Mesothelial cell of epicardium (in vitro differentiated cells): ENCODE data around the gene DPF1. TPM values are rescaled to one million over a fixed set of nuclear protein-coding genes. Genes with fewer than 3 reads are reported as not detected.

Experiments
- DNase-seq, 2 experiments: peaks; one replicate each; pipeline ENCODE4 v3.0.0; 2021; ENCODE audit warnings: low spot score in 2 of 2; ENCODE audit not compliant: unreplicated experiment in 2 of 2
- H3K27ac Mint-ChIP-seq: 2 replicates; pipeline ENCODE4 v1.8.0; 2021; ENCODE audit warnings: mixed read lengths
- H3K27me3 Mint-ChIP-seq: 2 replicates; pipeline ENCODE4 v1.8.0; 2021; ENCODE audit warnings: low read depth, mixed read lengths
- H3K36me3 Mint-ChIP-seq: 2 replicates; pipeline ENCODE4 v1.8.0; 2021; ENCODE audit warnings: mixed read lengths
- H3K4me1 Mint-ChIP-seq: 2 replicates; pipeline ENCODE4 v1.8.0; 2021; ENCODE audit warnings: mixed read lengths
- H3K4me3 Mint-ChIP-seq: 2 replicates; pipeline ENCODE4 v1.8.0; 2021; ENCODE audit warnings: mild to moderate bottlenecking, moderate library complexity, mixed read lengths
- H3K9me3 Mint-ChIP-seq: 2 replicates; pipeline ENCODE4 v1.8.0; 2021; ENCODE audit warnings: mixed read lengths
- total RNA-seq: library from RNA; stranded (reverse); gene quantifications from 3 replicates; pipeline ENCODE4 v1.2.1, GENCODE V29; 2021
- TF ChIP-seq, protein P1 (sequence below): fragments of 200-600 bp; sonication (generic); IDR thresholded peaks from one replicate; pipeline ENCODE4 v1.5.0; 2021; ENCODE audit warnings: antibody characterized with exemption; ENCODE audit not compliant: unreplicated experiment

Gene DPF1
- total RNA-seq, 1 donor from 2014 or later, result 3.9 TPM

DNA sequence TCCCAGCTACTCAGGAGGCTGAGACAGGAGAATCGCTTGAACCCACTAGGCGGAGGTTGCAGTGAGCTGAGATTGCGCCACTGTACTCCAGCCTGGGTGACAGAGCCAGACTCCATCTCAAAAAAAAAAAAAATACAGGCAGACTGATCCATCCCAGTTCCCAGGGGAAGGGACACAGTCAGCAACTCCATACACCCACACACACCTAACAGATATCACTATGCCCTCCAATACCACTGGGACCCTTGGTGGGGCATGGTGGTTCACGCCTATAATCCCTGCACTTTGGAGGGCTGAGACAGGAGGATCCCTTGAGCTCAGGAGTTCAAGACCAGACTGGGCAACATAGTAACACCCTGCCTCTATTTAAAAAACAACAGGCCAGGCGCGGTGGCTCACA is 2.6 kb downstream of the DPF1 start:
- no peak overlapping the region for H3K27ac Mint-ChIP-seq
- TF ChIP-seq, protein P1, sequence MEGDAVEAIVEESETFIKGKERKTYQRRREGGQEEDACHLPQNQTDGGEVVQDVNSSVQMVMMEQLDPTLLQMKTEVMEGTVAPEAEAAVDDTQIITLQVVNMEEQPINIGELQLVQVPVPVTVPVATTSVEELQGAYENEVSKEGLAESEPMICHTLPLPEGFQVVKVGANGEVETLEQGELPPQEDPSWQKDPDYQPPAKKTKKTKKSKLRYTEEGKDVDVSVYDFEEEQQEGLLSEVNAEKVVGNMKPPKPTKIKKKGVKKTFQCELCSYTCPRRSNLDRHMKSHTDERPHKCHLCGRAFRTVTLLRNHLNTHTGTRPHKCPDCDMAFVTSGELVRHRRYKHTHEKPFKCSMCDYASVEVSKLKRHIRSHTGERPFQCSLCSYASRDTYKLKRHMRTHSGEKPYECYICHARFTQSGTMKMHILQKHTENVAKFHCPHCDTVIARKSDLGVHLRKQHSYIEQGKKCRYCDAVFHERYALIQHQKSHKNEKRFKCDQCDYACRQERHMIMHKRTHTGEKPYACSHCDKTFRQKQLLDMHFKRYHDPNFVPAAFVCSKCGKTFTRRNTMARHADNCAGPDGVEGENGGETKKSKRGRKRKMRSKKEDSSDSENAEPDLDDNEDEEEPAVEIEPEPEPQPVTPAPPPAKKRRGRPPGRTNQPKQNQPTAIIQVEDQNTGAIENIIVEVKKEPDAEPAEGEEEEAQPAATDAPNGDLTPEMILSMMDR, result no peak
- peaks cover 8% of the 10 kb centered on the region for H3K4me1 Mint-ChIP-seq
- no peaks in the 10 kb centered on the region for H3K36me3 Mint-ChIP-seq
- H3K9me3 Mint-ChIP-seq, result no peaks in the 10 kb centered on the region
- peaks cover 8% of the 10 kb centered on the region for H3K27me3 Mint-ChIP-seq
- H3K4me3 Mint-ChIP-seq, result no peak overlapping the region
- DNase-seq, result no peak

DNA sequence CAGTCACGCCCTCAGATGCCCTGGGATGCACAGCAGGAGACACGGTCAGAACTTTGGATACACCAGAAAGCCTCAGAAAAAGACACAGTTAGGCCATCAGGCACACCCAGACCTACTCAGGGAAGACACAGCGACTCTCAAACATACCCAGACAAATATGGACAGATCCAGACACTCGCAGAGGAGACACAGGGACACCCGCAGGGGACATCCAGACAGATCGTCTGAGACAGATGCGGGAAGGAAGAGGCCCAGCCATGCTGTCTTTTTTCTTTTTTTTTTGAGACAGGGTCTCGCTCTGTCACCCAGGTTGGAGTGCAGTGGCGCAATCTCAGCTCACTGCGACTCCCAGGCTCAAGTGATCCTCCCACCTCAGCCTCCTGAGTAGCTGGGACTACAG is 4.8 kb downstream of the DPF1 start:
- peaks cover 4% of the 10 kb centered on the region for H3K4me1 Mint-ChIP-seq
- H3K27ac Mint-ChIP-seq, result no peak overlapping the region
- H3K27me3 Mint-ChIP-seq, result peaks cover under 1% of the 10 kb centered on the region
- DNase-seq, result no peak
- no peak overlapping the region for H3K4me3 Mint-ChIP-seq
- no peaks in the 10 kb centered on the region for H3K36me3 Mint-ChIP-seq
- H3K9me3 Mint-ChIP-seq, result no peaks in the 10 kb centered on the region
- TF ChIP-seq, protein P1, result no peak

DNA sequence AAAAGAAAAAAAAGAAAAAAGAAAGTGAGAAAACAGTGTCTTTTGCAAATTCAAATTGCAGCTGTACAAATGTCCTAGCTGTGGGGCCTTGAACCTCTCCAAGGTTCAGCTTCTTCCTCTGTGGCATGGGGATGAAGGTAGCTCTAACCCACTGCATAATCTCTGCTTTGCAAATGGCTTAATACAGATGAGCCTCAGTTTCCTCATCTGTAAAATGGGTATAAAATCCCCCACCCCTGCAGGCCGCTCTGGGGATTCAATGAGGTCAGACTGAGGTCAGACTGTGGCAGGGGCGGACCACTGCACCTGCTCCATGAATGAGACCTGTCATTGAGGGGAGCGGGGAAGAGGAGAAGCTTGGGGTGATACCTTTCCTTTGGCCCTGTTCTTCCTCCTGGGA is 5.8 kb downstream of the DPF1 start:
- peaks cover under 1% of the 10 kb centered on the region for H3K4me1 Mint-ChIP-seq
- no peak overlapping the region for H3K4me3 Mint-ChIP-seq
- H3K27me3 Mint-ChIP-seq, result no peaks in the 10 kb centered on the region
- TF ChIP-seq, protein P1, result no peak
- H3K9me3 Mint-ChIP-seq, result no peaks in the 10 kb centered on the region
- no peaks in the 10 kb centered on the region for H3K36me3 Mint-ChIP-seq
- DNase-seq, result no peak
- no peak overlapping the region for H3K27ac Mint-ChIP-seq

DNA sequence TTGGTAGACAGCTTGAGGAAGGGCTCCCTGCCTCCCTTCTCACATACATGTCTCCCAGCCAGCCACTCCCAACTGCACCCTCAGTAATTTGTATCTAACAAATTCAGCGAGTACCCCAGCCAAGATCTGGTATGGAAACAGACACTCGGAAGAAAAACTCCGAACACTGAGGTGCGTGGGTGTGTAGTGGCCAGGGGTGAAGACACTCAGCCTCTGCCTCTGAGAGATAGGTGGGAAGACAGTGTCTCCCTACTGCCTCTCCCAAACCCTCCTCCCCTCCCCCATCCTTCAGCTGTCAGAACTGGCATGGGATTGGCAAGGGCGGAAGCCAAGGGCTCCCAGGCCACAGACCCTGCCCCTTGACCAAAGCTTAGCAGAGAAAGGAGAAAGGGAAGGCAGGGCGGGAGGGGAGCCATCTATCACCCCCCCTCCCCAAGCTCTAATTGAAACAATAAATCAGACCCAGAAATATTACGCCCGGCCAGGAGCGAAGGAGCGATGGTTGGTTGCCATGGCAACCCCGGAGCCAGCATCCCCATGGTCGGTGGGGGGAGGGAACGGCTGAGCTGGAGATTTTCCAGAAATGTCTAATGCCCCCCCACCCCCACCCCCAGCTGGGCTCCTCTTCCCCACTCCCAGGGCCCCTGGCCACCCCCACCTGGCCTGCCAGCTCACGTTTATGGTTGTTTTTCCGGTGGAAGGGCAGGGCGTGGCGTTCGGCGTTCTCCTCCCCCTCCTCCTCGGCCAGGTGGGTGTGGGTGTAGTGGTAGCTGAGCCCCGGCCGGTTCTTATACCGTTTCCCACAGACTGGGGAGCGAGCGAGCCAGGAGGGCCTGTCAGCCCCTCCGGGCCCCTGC is 7.0 kb downstream of the DPF1 start:
- Mint-ChIP-seq H3K27ac (no peak overlapping the region), H3K27me3 (no peaks in the 10 kb centered on the region), H3K36me3 (no peaks in the 10 kb centered on the region), H3K9me3 (no peaks in the 10 kb centered on the region), H3K4me3 (no peak overlapping the region), H3K4me1 (no peaks in the 10 kb centered on the region)
- TF ChIP-seq, protein P1, result no peak
- no peak for DNase-seq

DNA sequence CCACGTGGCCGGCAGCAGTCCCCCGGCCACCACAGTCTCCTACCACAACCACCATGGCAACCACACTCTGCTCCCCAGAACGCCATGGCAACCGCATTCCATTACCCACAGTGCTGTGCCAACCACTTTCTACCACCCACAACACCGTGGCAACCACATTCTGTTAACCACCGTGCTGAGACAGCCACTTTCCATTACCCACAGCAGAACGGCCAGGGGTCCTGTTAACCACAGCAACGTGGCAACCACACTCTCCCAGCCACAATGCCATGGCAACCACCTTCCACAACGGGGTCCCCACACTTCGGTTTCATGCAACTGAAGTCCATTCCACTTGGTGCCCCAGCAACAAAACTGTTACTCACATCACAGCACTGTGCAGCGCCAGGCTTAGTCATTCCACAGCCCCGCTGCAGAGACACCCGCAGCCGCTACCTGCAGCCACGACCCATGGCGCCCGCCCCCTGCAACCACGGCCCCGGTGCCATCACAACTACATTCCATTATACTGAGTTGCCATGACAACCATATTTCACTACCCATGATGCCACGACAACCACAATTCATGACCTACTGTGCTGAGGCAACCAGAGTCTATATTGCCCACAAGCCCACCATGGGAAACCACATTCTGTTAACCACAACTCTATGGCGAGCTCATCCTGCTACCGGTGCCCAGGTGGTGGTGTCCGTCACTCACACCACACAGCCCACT is 10.0 kb downstream of the DPF1 start:
- no peak overlapping the region for H3K27ac Mint-ChIP-seq
- peaks cover 20% of the 10 kb centered on the region for H3K27me3 Mint-ChIP-seq
- TF ChIP-seq, protein P1, result no peak
- H3K9me3 Mint-ChIP-seq, result no peaks in the 10 kb centered on the region
- H3K4me1 Mint-ChIP-seq, result peaks cover 17% of the 10 kb centered on the region
- no peak overlapping the region for H3K4me3 Mint-ChIP-seq
- DNase-seq, result no peak
- H3K36me3 Mint-ChIP-seq, result no peaks in the 10 kb centered on the region
